Measurements from ENCODE around the gene MAP3K7. TPM values are rescaled to one million over a fixed set of nuclear protein-coding genes. Genes with fewer than 3 reads are reported as not detected.

Gene MAP3K7
- total RNA-seq, 1 donor from 2014 or later = 27.2 TPM

- POLR2A ChIA-PET = no interaction called here
- ATAC-seq (ENCODE audit: low read depth) (peak; percentile 28), DNase-seq (no peak)
- peaks cover 60% of the 10 kb centered on the region for H3K36me3 Mint-ChIP-seq (ENCODE audit: low read depth)
- TF ChIP-seq CTCF (IDR thresholded peaks at IDR 0.05) = no peak
- H3K4me3 Mint-ChIP-seq = peak overlapping the region; percentile 17
- intact Hi-C loops (cut with micrococcal nuclease) = no loop called here
- peak overlapping the region; percentile 83 for H3K27ac Mint-ChIP-seq
- CTCF ChIA-PET = no interaction called here
- H3K27me3 Mint-ChIP-seq = no peaks in the 10 kb centered on the region
- H3K9me3 Mint-ChIP-seq = no peaks in the 10 kb centered on the region
- peaks cover 23% of the 10 kb centered on the region for H3K4me1 Mint-ChIP-seq
Measured at GRCh38 chr6:90544741-90545140, 42.1 kb downstream of the MAP3K7 start.

DNA sequence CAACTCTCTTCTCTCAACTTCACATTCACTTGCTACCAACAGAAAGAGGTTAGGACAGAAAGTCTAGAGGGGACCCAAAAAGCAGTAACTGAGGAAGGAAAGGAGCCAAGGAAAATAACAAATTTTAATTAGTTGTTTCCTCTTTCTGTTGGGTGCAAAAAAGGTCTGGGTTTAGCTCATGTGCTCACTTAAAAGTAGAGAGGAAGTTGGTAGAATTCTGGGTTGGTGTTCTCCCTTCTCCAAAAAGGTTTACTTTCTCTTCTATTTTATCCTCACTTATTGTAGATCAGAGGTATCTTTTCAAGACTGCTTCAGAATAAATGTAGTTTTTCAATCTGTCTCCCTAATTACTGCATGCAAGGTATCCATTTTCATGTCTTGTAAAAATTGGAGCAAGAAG, 42.8 kb downstream of the MAP3K7 start:
- DNase-seq = no peak
- H3K36me3 Mint-ChIP-seq (ENCODE audit: low read depth) = peaks cover 55% of the 10 kb centered on the region
- H3K9me3 Mint-ChIP-seq = no peaks in the 10 kb centered on the region
- peak overlapping the region; percentile 44 for H3K4me3 Mint-ChIP-seq
- peaks cover 27% of the 10 kb centered on the region for H3K4me1 Mint-ChIP-seq
- CTCF ChIA-PET = no interaction called here
- ATAC-seq (ENCODE audit: low read depth) = no peak
- POLR2A ChIA-PET = no interaction called here
- H3K27me3 Mint-ChIP-seq = no peaks in the 10 kb centered on the region
- TF ChIP-seq CTCF (IDR thresholded peaks at IDR 0.05) = no peak
- intact Hi-C loops (cut with micrococcal nuclease) = no loop called here
- H3K27ac Mint-ChIP-seq = peak overlapping the region; percentile 83

- no peak for DNase-seq
- no peak overlapping the region for H3K4me3 Mint-ChIP-seq
- H3K36me3 Mint-ChIP-seq (ENCODE audit: low read depth) = peaks cover 36% of the 10 kb centered on the region
- H3K4me1 Mint-ChIP-seq = peaks cover 47% of the 10 kb centered on the region
- no peak overlapping the region for H3K27ac Mint-ChIP-seq
- no peak for ATAC-seq (ENCODE audit: low read depth)
- ChIA-PET POLR2A (no interaction called here), CTCF (no interaction called here)
- H3K27me3 Mint-ChIP-seq = no peaks in the 10 kb centered on the region
- H3K9me3 Mint-ChIP-seq = no peaks in the 10 kb centered on the region
- intact Hi-C loops (cut with micrococcal nuclease) = no loop called here
- no peak for TF ChIP-seq CTCF (IDR thresholded peaks at IDR 0.05)
Measured at GRCh38 chr6:90541221-90541620, 45.7 kb downstream of the MAP3K7 start.

DNA sequence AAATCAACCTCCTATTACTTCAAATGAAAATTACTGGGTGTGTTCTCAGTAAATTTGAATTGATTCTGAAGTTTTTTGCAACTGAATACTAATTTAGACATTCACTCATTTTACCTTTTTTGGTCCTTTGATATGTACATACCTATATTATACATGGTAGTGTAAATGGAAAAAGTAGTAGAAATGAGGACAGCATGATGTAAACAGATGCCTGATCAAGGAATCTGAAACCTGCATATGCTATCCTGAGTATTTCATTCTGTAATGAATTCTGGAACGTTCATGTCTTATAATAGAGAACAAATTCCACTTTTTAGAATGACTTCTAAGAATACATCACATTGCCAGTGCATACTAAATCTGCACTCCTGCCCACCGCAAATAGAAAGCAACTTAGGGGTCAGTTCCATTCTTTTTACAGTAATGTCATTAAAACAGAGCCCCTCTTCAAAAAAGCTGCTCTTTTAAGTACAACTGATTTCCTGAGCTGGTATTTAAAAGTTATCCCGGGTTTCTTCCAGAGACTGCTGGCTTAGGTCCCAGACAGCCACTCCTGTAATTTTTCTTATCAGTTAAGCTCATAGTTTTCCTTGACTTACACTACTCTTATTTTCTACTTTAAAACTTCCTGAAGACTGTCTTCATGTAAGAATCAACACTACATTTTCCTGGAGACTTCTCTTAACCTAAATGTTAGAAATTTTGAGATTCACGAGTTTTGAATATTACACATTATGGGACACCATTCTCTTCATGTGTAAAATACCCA, 48.4 kb downstream of the MAP3K7 start:
- ChIA-PET CTCF (no interaction called here), POLR2A (interaction anchor here (0.6 kb wide), 1 partner anchor 1494 kb away, joined by 6 read pairs; no protein-coding TSS in a partner anchor)
- no peak overlapping the region for H3K27ac Mint-ChIP-seq
- H3K9me3 Mint-ChIP-seq = no peaks in the 10 kb centered on the region
- intact Hi-C loops (cut with micrococcal nuclease) = loop anchor here (1.0 kb wide), 1 partner anchor 250 kb away; no protein-coding TSS in a partner anchor
- H3K36me3 Mint-ChIP-seq (ENCODE audit: low read depth) = peaks cover 30% of the 10 kb centered on the region
- H3K4me3 Mint-ChIP-seq = no peak overlapping the region
- no peaks in the 10 kb centered on the region for H3K27me3 Mint-ChIP-seq
- no peak for TF ChIP-seq CTCF (IDR thresholded peaks at IDR 0.05)
- DNase-seq (no peak), ATAC-seq (ENCODE audit: low read depth) (no peak)
- peaks cover 27% of the 10 kb centered on the region for H3K4me1 Mint-ChIP-seq

GRCh38 chr6:90537723-90538258, 49.1 kb downstream of the MAP3K7 start:
- no peak for TF ChIP-seq CTCF (IDR thresholded peaks at IDR 0.05)
- Mint-ChIP-seq H3K27me3 (no peaks in the 10 kb centered on the region), H3K36me3 (ENCODE audit: low read depth) (peaks cover 34% of the 10 kb centered on the region), H3K9me3 (no peaks in the 10 kb centered on the region), H3K27ac (peak overlapping the region; percentile 74), H3K4me1 (peaks cover 25% of the 10 kb centered on the region), H3K4me3 (peak overlapping the region; percentile 0)
- ChIA-PET POLR2A (interaction anchor here (0.6 kb wide), 1 partner anchor 1589 kb away, joined by 3 read pairs; no protein-coding TSS in a partner anchor), CTCF (no interaction called here)
- DNase-seq (no peak), ATAC-seq (ENCODE audit: low read depth) (peak; percentile 67)
- intact Hi-C loops (cut with micrococcal nuclease) = loop anchor here (1.0 kb wide), 1 partner anchor 249 kb away; no protein-coding TSS in a partner anchor
